Activated T-helper 2 cell treated with anti-CD3 and anti-CD28 coated beads, Interferon-gamma antibody, Interleukin-2, Interleukin-4, amounts not matched to agents 10 μg/mL and 5 μg/mL and 100 μg/mL, durations not matched to agents 14 hours and 24 hours and 36 hours (primary cell): ENCODE data around the gene THBS3. TPM values are rescaled to one million over a fixed set of nuclear protein-coding genes. Genes with fewer than 3 reads are reported as not detected.
A peak's percentile ranks its signal among the peaks of the same experiment; 100 is the strongest.
"Not testable (repeated sequence)": the region's sequence is repeated elsewhere in the genome, so short reads cannot be mapped to it uniquely, and the experiment has no call there.

Experiments used
- DNase-seq: peaks from one replicate; pipeline ENCODE4 v3.0.0; 2021; ENCODE audit warnings: low spot score
- H3K27ac Mint-ChIP-seq: one replicate; pipeline ENCODE4 v1.8.0; 2021; ENCODE audit warnings: mixed read lengths
- H3K27me3 Mint-ChIP-seq: one replicate; pipeline ENCODE4 v1.8.0; 2021; ENCODE audit warnings: low read depth, mixed read lengths
- H3K36me3 Mint-ChIP-seq: one replicate; pipeline ENCODE4 v1.8.0; 2021; ENCODE audit warnings: low read depth, mixed read lengths
- H3K4me1 Mint-ChIP-seq: one replicate; pipeline ENCODE4 v1.8.0; 2021; ENCODE audit warnings: low read depth, mixed read lengths
- H3K4me3 Mint-ChIP-seq: one replicate; pipeline ENCODE4 v1.8.0; 2021; ENCODE audit warnings: low read depth, mild to moderate bottlenecking, moderate library complexity, mixed read lengths
- H3K9me3 Mint-ChIP-seq: one replicate; pipeline ENCODE4 v1.8.0; 2021; ENCODE audit warnings: mixed read lengths
- intact Hi-C: fragments of 100-400 bp; cut with micrococcal nuclease; formaldehyde crosslinking; loops from one replicate; pipeline ENCODE4 v1.15.1; 2023
- total RNA-seq: library from RNA; stranded (reverse); gene quantifications from 2 replicates; pipeline ENCODE4 v1.2.3, GENCODE V29; 2022

The THBS3 gene
- total RNA-seq, 1 donor from 2014 or later = 13.1 TPM

- Mint-ChIP-seq H3K36me3 (peaks cover 29% of the 10 kb centered on the region), H3K4me1 (peaks cover 35% of the 10 kb centered on the region), H3K9me3 (no peaks in the 10 kb centered on the region), H3K27me3 (no peaks in the 10 kb centered on the region), H3K4me3 (peak overlapping the region; percentile 54), H3K27ac (no peak overlapping the region)
- no peak for DNase-seq
- intact Hi-C loops = no loop called here
Measured at GRCh38 chr1:155170101-155170785, 37.5 kb downstream of the THBS3 start.

- peak; percentile 6 for DNase-seq
- Mint-ChIP-seq H3K27me3 (no peaks in the 10 kb centered on the region), H3K9me3 (no peaks in the 10 kb centered on the region), H3K27ac (no peak overlapping the region), H3K4me1 (peaks cover 29% of the 10 kb centered on the region), H3K4me3 (no peak overlapping the region), H3K36me3 (peaks cover 29% of the 10 kb centered on the region)
- intact Hi-C loops = no loop called here
Measured at GRCh38 chr1:155169541-155169940, 38.2 kb downstream of the THBS3 start.

GRCh38 chr1:155168456-155169210 lies 39.1 kb downstream of the THBS3 start:
- Mint-ChIP-seq H3K36me3 (peaks cover 29% of the 10 kb centered on the region), H3K27ac (no peak overlapping the region), H3K27me3 (no peaks in the 10 kb centered on the region), H3K9me3 (no peaks in the 10 kb centered on the region), H3K4me3 (no peak overlapping the region), H3K4me1 (peaks cover 25% of the 10 kb centered on the region)
- intact Hi-C loops = loop anchor here (1.0 kb wide), 1 partner anchor 77 kb away; no protein-coding TSS in a partner anchor
- DNase-seq = no peak

GRCh38 chr1:155168105-155168445 lies 39.6 kb downstream of the THBS3 start:
- peaks cover 21% of the 10 kb centered on the region for H3K4me1 Mint-ChIP-seq
- peaks cover 29% of the 10 kb centered on the region for H3K36me3 Mint-ChIP-seq
- not testable (repeated sequence) for H3K27me3 Mint-ChIP-seq, H3K27ac Mint-ChIP-seq, H3K9me3 Mint-ChIP-seq, DNase-seq, H3K4me3 Mint-ChIP-seq
- intact Hi-C loops = loop anchor here (1.0 kb wide), 1 partner anchor 77 kb away; no protein-coding TSS in a partner anchor

GRCh38 chr1:155167166-155168104 lies 40.3 kb downstream of the THBS3 start:
- peak overlapping the region; percentile 21 for H3K4me3 Mint-ChIP-seq
- peaks cover 28% of the 10 kb centered on the region for H3K36me3 Mint-ChIP-seq
- no peaks in the 10 kb centered on the region for H3K27me3 Mint-ChIP-seq
- peak; percentile 77 for DNase-seq
- intact Hi-C loops = loop anchor here (1.0 kb wide), 2 partner anchors 72 to 76 kb away; no protein-coding TSS in a partner anchor
- H3K27ac Mint-ChIP-seq = no peak overlapping the region
- no peaks in the 10 kb centered on the region for H3K9me3 Mint-ChIP-seq
- H3K4me1 Mint-ChIP-seq = peaks cover 20% of the 10 kb centered on the region

GRCh38 chr1:155166471-155167165 lies 41.1 kb downstream of the THBS3 start:
- H3K27ac Mint-ChIP-seq = no peak overlapping the region
- intact Hi-C loops = loop anchor here (1.0 kb wide), 1 partner anchor 71 kb away; no protein-coding TSS in a partner anchor
- H3K36me3 Mint-ChIP-seq = peaks cover 21% of the 10 kb centered on the region
- peaks cover 2% of the 10 kb centered on the region for H3K27me3 Mint-ChIP-seq
- no peaks in the 10 kb centered on the region for H3K9me3 Mint-ChIP-seq
- H3K4me1 Mint-ChIP-seq = peaks cover 14% of the 10 kb centered on the region
- DNase-seq = no peak
- no peak overlapping the region for H3K4me3 Mint-ChIP-seq

GRCh38 chr1:155166051-155166470 lies 41.6 kb downstream of the THBS3 start:
- Mint-ChIP-seq H3K9me3 (no peaks in the 10 kb centered on the region), H3K4me3 (no peak overlapping the region), H3K36me3 (peaks cover 18% of the 10 kb centered on the region), H3K4me1 (peaks cover 14% of the 10 kb centered on the region), H3K27ac (no peak overlapping the region), H3K27me3 (peaks cover 2% of the 10 kb centered on the region)
- no peak for DNase-seq
- intact Hi-C loops = no loop called here

- H3K27ac Mint-ChIP-seq, H3K4me3 Mint-ChIP-seq, H3K27me3 Mint-ChIP-seq, H3K9me3 Mint-ChIP-seq, DNase-seq, intact Hi-C loops: not testable (repeated sequence)
- Mint-ChIP-seq H3K4me1 (peaks cover 11% of the 10 kb centered on the region), H3K36me3 (peaks cover 12% of the 10 kb centered on the region)
Measured at GRCh38 chr1:155164625-155165024, 43.1 kb downstream of the THBS3 start.

GRCh38 chr1:155163785-155164184 lies 43.9 kb downstream of the THBS3 start:
- H3K9me3 Mint-ChIP-seq, H3K27ac Mint-ChIP-seq, H3K4me3 Mint-ChIP-seq, DNase-seq, intact Hi-C loops, H3K27me3 Mint-ChIP-seq, H3K36me3 Mint-ChIP-seq: not testable (repeated sequence)
- peaks cover 11% of the 10 kb centered on the region for H3K4me1 Mint-ChIP-seq

GRCh38 chr1:155162631-155163030 lies 45.1 kb downstream of the THBS3 start:
- H3K27ac Mint-ChIP-seq, H3K4me3 Mint-ChIP-seq, H3K9me3 Mint-ChIP-seq, H3K4me1 Mint-ChIP-seq, intact Hi-C loops, DNase-seq, H3K27me3 Mint-ChIP-seq, H3K36me3 Mint-ChIP-seq: not testable (repeated sequence)

GRCh38 chr1:155160128-155160527 lies 47.6 kb downstream of the THBS3 start:
- H3K4me1 Mint-ChIP-seq = no peaks in the 10 kb centered on the region
- no peaks in the 10 kb centered on the region for H3K9me3 Mint-ChIP-seq
- no peak for DNase-seq
- intact Hi-C loops = no loop called here
- H3K27ac Mint-ChIP-seq = no peak overlapping the region
- H3K4me3 Mint-ChIP-seq = no peak overlapping the region
- no peaks in the 10 kb centered on the region for H3K36me3 Mint-ChIP-seq
- peaks cover 6% of the 10 kb centered on the region for H3K27me3 Mint-ChIP-seq

GRCh38 chr1:155158991-155159390 lies 48.7 kb downstream of the THBS3 start:
- no peak for DNase-seq
- Mint-ChIP-seq H3K4me1 (no peaks in the 10 kb centered on the region), H3K36me3 (no peaks in the 10 kb centered on the region), H3K9me3 (no peaks in the 10 kb centered on the region), H3K4me3 (no peak overlapping the region), H3K27ac (no peak overlapping the region), H3K27me3 (peaks cover 11% of the 10 kb centered on the region)
- intact Hi-C loops = no loop called here
